Islet precursor cell (in vitro differentiated cells): Measurements from ENCODE around the gene SLCO3A1.

ENCODE experiments used
- DNase-seq: peaks from one replicate; pipeline ENCODE4 v3.0.0-alpha.2; 2018

The SLCO3A1 gene

GRCh38 chr15:91862891-91863504 lies 9.5 kb downstream of the SLCO3A1 start:
- no peak for DNase-seq

- peak; percentile 29 for DNase-seq
Measured at GRCh38 chr15:91863621-91864255, 10.2 kb downstream of the SLCO3A1 start.

GRCh38 chr15:91864664-91865063 lies 11.2 kb downstream of the SLCO3A1 start:
- peak; percentile 43 for DNase-seq

- peak; percentile 44 for DNase-seq
Measured at GRCh38 chr15:91865486-91865885, 12.0 kb downstream of the SLCO3A1 start.

GRCh38 chr15:91865950-91866349 lies 12.4 kb downstream of the SLCO3A1 start:
- peak; percentile 50 for DNase-seq

GRCh38 chr15:91866371-91866905 lies 12.9 kb downstream of the SLCO3A1 start:
- peak; percentile 32 for DNase-seq

GRCh38 chr15:91866971-91867372 lies 13.5 kb downstream of the SLCO3A1 start:
- DNase-seq: peak; percentile 55

- peak; percentile 98 for DNase-seq
Measured at GRCh38 chr15:91867581-91868026, 14.1 kb downstream of the SLCO3A1 start.

GRCh38 chr15:91870876-91871537 lies 17.5 kb downstream of the SLCO3A1 start:
- no peak for DNase-seq

- no peak for DNase-seq
Measured at GRCh38 chr15:91871837-91872236, 18.3 kb downstream of the SLCO3A1 start.

- peak; percentile 58 for DNase-seq
Measured at GRCh38 chr15:91872356-91873137, 19.0 kb downstream of the SLCO3A1 start.

GRCh38 chr15:91873138-91873536 lies 19.6 kb downstream of the SLCO3A1 start:
- no peak for DNase-seq

GRCh38 chr15:91874171-91874570 lies 20.7 kb downstream of the SLCO3A1 start:
- DNase-seq: no peak

GRCh38 chr15:91874992-91875660 lies 21.6 kb downstream of the SLCO3A1 start:
- DNase-seq: peak; percentile 57

GRCh38 chr15:91876187-91876586 lies 22.7 kb downstream of the SLCO3A1 start:
- no peak for DNase-seq

- no peak for DNase-seq
Measured at GRCh38 chr15:91878319-91878870, 24.9 kb downstream of the SLCO3A1 start.

GRCh38 chr15:91879158-91879557 lies 25.6 kb downstream of the SLCO3A1 start:
- no peak for DNase-seq

- DNase-seq: no peak
Measured at GRCh38 chr15:91880373-91880772, 26.9 kb downstream of the SLCO3A1 start.

- no peak for DNase-seq
Measured at GRCh38 chr15:91881569-91882297, 28.2 kb downstream of the SLCO3A1 start.

- no peak for DNase-seq
Measured at GRCh38 chr15:91882858-91883586, 29.5 kb downstream of the SLCO3A1 start.

- DNase-seq: no peak
Measured at GRCh38 chr15:91884606-91885005, 31.1 kb downstream of the SLCO3A1 start.
